ENCODE measurements around the gene FAM43A.
A peak's percentile ranks its signal among the peaks of the same experiment; 100 is the strongest.

Gene FAM43A

GRCh38 chr3:194713299-194714136 lies 27.8 kb downstream of the FAM43A start:
- no peak for DNase-seq

- DNase-seq: no peak
These were observed 28.4 kb downstream of the FAM43A start for GRCh38 chr3:194714137-194714455.

- DNase-seq: no peak
These were observed 28.9 kb downstream of the FAM43A start for GRCh38 chr3:194714564-194714963.

GRCh38 chr3:194715022-194715800 lies 29.5 kb downstream of the FAM43A start:
- no peak for DNase-seq

GRCh38 chr3:194718079-194718478 lies 32.4 kb downstream of the FAM43A start:
- DNase-seq: no peak

- peak; percentile 34 for DNase-seq
These were observed 34.4 kb downstream of the FAM43A start for GRCh38 chr3:194720048-194720447.

- no peak for DNase-seq
These were observed 38.3 kb downstream of the FAM43A start for GRCh38 chr3:194723846-194724618.

- no peak for DNase-seq
These were observed 39.7 kb downstream of the FAM43A start for GRCh38 chr3:194725346-194725745.

- no peak for DNase-seq
These were observed 41.9 kb downstream of the FAM43A start for GRCh38 chr3:194727435-194728128.

- no peak for DNase-seq
These were observed 43.3 kb downstream of the FAM43A start for GRCh38 chr3:194728986-194729385.

- DNase-seq: peak; percentile 99
These were observed 44.7 kb downstream of the FAM43A start for GRCh38 chr3:194730365-194730764.

- peak; percentile 77 for DNase-seq
These were observed 45.9 kb downstream of the FAM43A start for GRCh38 chr3:194731506-194732073.

GRCh38 chr3:194732617-194733016 lies 46.9 kb downstream of the FAM43A start:
- DNase-seq: no peak

- DNase-seq: no peak
These were observed 50.7 kb downstream of the FAM43A start for GRCh38 chr3:194736277-194736895.

- no peak for DNase-seq
These were observed 51.4 kb downstream of the FAM43A start for GRCh38 chr3:194736896-194737600.
